H9 (cell line): ENCODE results near the gene SLC24A1. TPM values are rescaled to one million over a fixed set of nuclear protein-coding genes. Genes with fewer than 3 reads are reported as not detected.

Experiments used
- DNase-seq: peaks from one replicate; pipeline ENCODE4 v3.0.0-alpha.2; 2017
- H2AFZ ChIP-seq: one replicate; pipeline ENCODE4 v1.6.1; 2013; ENCODE audit warnings: mild to moderate bottlenecking, low read length, control low read depth, moderate library complexity
- H2AK5ac ChIP-seq: 2 replicates; pipeline ENCODE4 v1.6.1; 2013; ENCODE audit warnings: low read length, control low read depth, mixed read lengths; ENCODE audit not compliant: insufficient read length
- H2BK120ac ChIP-seq: one replicate; pipeline ENCODE4 v1.6.1; 2013; ENCODE audit warnings: low read depth, mild to moderate bottlenecking, low read length, control low read depth, inconsistent platforms; ENCODE audit not compliant: poor library complexity, severe bottlenecking
- H2BK12ac ChIP-seq: 2 replicates; pipeline ENCODE4 v1.6.1; 2013; ENCODE audit warnings: low read length, control low read depth, mixed read lengths, low read depth; ENCODE audit not compliant: insufficient read length
- H2BK15ac ChIP-seq: 2 replicates; pipeline ENCODE4 v1.6.1; 2013; ENCODE audit warnings: low read depth, low read length, control low read depth
- H2BK20ac ChIP-seq: one replicate; pipeline ENCODE4 v1.6.1; 2013; ENCODE audit warnings: low read depth, mild to moderate bottlenecking, low read length, control low read depth, inconsistent platforms; ENCODE audit not compliant: poor library complexity, severe bottlenecking
- H2BK5ac ChIP-seq: 2 replicates; pipeline ENCODE4 v1.6.1; 2013; ENCODE audit warnings: low read length, control low read depth, mixed read lengths; ENCODE audit not compliant: insufficient read length
- H3K14ac ChIP-seq: 2 replicates; pipeline ENCODE4 v1.6.1; 2013; ENCODE audit warnings: low read length, control low read depth; ENCODE audit not compliant: insufficient read depth
- H3K18ac ChIP-seq: 2 replicates; pipeline ENCODE4 v1.6.1; 2013; ENCODE audit warnings: low read depth, mild to moderate bottlenecking, mixed read lengths, low read length, control low read depth; ENCODE audit not compliant: insufficient read length
- H3K23ac ChIP-seq: 2 replicates; pipeline ENCODE4 v1.6.1; 2013; ENCODE audit warnings: low read length, control low read depth, mixed read lengths, low read depth; ENCODE audit not compliant: insufficient read length
- H3K23me2 ChIP-seq: 2 replicates; pipeline ENCODE4 v1.6.1; 2013; ENCODE audit warnings: low read depth, mild to moderate bottlenecking, mixed read lengths, low read length, control low read depth; ENCODE audit not compliant: insufficient read length, poor library complexity, severe bottlenecking
- H3K27ac ChIP-seq: 2 replicates; pipeline ENCODE4 v1.5.1; 2013; ENCODE audit warnings: low read length, control low read depth, mixed read lengths, low read depth; ENCODE audit not compliant: insufficient read length
- H3K27me3 ChIP-seq: 2 replicates; pipeline ENCODE4 v1.6.1; 2013; ENCODE audit warnings: low read length, control low read depth, inconsistent platforms; ENCODE audit not compliant: insufficient read depth
- H3K4ac ChIP-seq: 2 replicates; pipeline ENCODE4 v1.6.1; 2013; ENCODE audit warnings: low read depth, mild to moderate bottlenecking, control low read depth, inconsistent platforms, low read length, moderate library complexity
- H3K4me1 ChIP-seq: 2 replicates; pipeline ENCODE4 v1.6.1; 2013; ENCODE audit warnings: low read length, control low read depth, inconsistent platforms; ENCODE audit not compliant: insufficient read depth
- H3K4me2 ChIP-seq: 2 replicates; pipeline ENCODE4 v1.6.1; 2013; ENCODE audit warnings: low read length, control low read depth, mixed read lengths; ENCODE audit not compliant: insufficient read length, insufficient read depth
- H3K56ac ChIP-seq: 2 replicates; pipeline ENCODE4 v1.6.1; 2013; ENCODE audit warnings: low read depth, mild to moderate bottlenecking, mixed read lengths, low read length, control low read depth; ENCODE audit not compliant: insufficient read length
- H3K79me1 ChIP-seq: 2 replicates; pipeline ENCODE4 v1.6.1; 2013; ENCODE audit warnings: low read depth, mild to moderate bottlenecking, moderate library complexity, low read length, control low read depth, inconsistent platforms; ENCODE audit not compliant: insufficient read depth, poor library complexity, severe bottlenecking
- H3K79me2 ChIP-seq: 2 replicates; pipeline ENCODE4 v1.6.1; 2013; ENCODE audit warnings: low read length, control low read depth, inconsistent platforms; ENCODE audit not compliant: insufficient read depth
- H3K9ac ChIP-seq: 2 replicates; pipeline ENCODE4 v1.6.1; 2013; ENCODE audit warnings: low read length, control low read depth, mixed read lengths; ENCODE audit not compliant: insufficient read length; ENCODE audit errors: extremely low read depth
- H3K9me3 ChIP-seq: one replicate; pipeline ENCODE4 v1.6.1; 2013; ENCODE audit warnings: low read depth, low read length, inconsistent platforms; ENCODE audit not compliant: control insufficient read depth
- H3T11ph ChIP-seq: one replicate; pipeline ENCODE4 v1.6.1; 2013; ENCODE audit warnings: mild to moderate bottlenecking, low read length, control low read depth, inconsistent platforms
- H4K20me1 ChIP-seq: one replicate; pipeline ENCODE4 v1.6.1; 2013; ENCODE audit not compliant: control insufficient read depth, insufficient read length, insufficient read depth
- H4K5ac ChIP-seq: 2 replicates; pipeline ENCODE4 v1.6.1; 2013; ENCODE audit warnings: low read depth, mild to moderate bottlenecking, mixed read lengths, low read length, control low read depth; ENCODE audit not compliant: insufficient read length
- H4K8ac ChIP-seq: replicated peaks from 2 replicates; pipeline ENCODE4 v1.6.1; 2013; ENCODE audit warnings: low read length, control low read depth, mixed read lengths, low read depth; ENCODE audit not compliant: insufficient read length
- H4K91ac ChIP-seq: 2 replicates; pipeline ENCODE4 v1.6.1; 2013; ENCODE audit warnings: low read depth, mild to moderate bottlenecking, moderate library complexity, mixed read lengths, low read length, control low read depth; ENCODE audit not compliant: insufficient read length
- H3K27ac Mint-ChIP-seq, 3 experiments: 2 replicates in 2 of 3; 3 replicates in 1 of 3; pipeline ENCODE4 v1.8.0; 2020 to 2021; ENCODE audit warnings: mixed read lengths in 3 of 3, mild to moderate bottlenecking in 1 of 3, moderate library complexity in 1 of 3
- H3K27me3 Mint-ChIP-seq: 2 replicates; pipeline ENCODE4 v1.8.0; 2021; ENCODE audit warnings: low read depth, mild to moderate bottlenecking, moderate library complexity, mixed read lengths
- H3K36me3 Mint-ChIP-seq, 3 experiments: 2 replicates in 2 of 3; 3 replicates in 1 of 3; pipeline ENCODE4 v1.8.0; 2020 to 2021; ENCODE audit warnings: low read depth in 3 of 3, mixed read lengths in 3 of 3; ENCODE audit not compliant: insufficient read depth in 1 of 3
- H3K4me1 Mint-ChIP-seq, 2 experiments: 2 replicates each; pipeline ENCODE4 v1.8.0; 2020; ENCODE audit warnings: mixed read lengths in 2 of 2
- H3K4me3 Mint-ChIP-seq, 2 experiments: 2 replicates in 1 of 2; 3 replicates in 1 of 2; pipeline ENCODE4 v1.8.0; 2020 to 2021; ENCODE audit warnings: mild to moderate bottlenecking in 2 of 2, mixed read lengths in 2 of 2, moderate library complexity in 1 of 2
- H3K9me3 Mint-ChIP-seq, 2 experiments: 2 replicates in 1 of 2; 3 replicates in 1 of 2; pipeline ENCODE4 v1.8.0; 2020; ENCODE audit warnings: mild to moderate bottlenecking in 2 of 2, mixed read lengths in 2 of 2, moderate library complexity in 1 of 2
- CTCF ChIP-seq: fragments of 200-600 bp; sonication (generic); conservative IDR thresholded peaks from 3 replicates; pipeline ENCODE4 v1.8.0; 2021; ENCODE audit warnings: antibody characterized with exemption, mild to moderate bottlenecking
- WGBS: extraction: QIAGEN DNeasy Blood & Tissue Kit; methylation state at CpG from one replicate; pipeline ENCODE4 v1.1.7; 2013; ENCODE audit warnings: missing lambda C conversion rate, low lambda C conversion rate, mixed read lengths; ENCODE audit not compliant: insufficient read length; ENCODE audit errors: extremely low coverage; 5-methylcytosine and 5-hydroxymethylcytosine counted together
- total RNA-seq: library from RNA; stranded (reverse); gene quantifications from 2 replicates; pipeline ENCODE4 v1.2.1, GENCODE V29; 2021

The SLC24A1 gene
- total RNA-seq, 1 experiment from 2014 or later: 8.6 TPM

- Histone ChIP-seq H3K56ac (no peak overlapping the region), H3K79me2 (no peaks in the 10 kb centered on the region), H3K4me1 (peaks cover 6% of the 10 kb centered on the region; the same call in 1 of the 2 replicates), H2BK15ac (no peak overlapping the region), H2BK5ac (no peak overlapping the region), H4K8ac (no peak overlapping the region), H3K23ac (no peak overlapping the region), H3K4ac (no peak overlapping the region), H3K27me3 (no peaks in the 10 kb centered on the region), H3K18ac (no peak overlapping the region), H2BK20ac (no peak overlapping the region), H4K5ac (no peak overlapping the region), H3K23me2 (no peaks in the 10 kb centered on the region), H2BK12ac (no peak overlapping the region), H4K20me1 (no peaks in the 10 kb centered on the region), H2BK120ac (no peak overlapping the region), H3K9ac (no peak overlapping the region), H3K27ac (no peak overlapping the region), H2AFZ (no peak overlapping the region), H3K4me2 (no peak overlapping the region), H3K14ac (no peak overlapping the region), H3K9me3 (no peaks in the 10 kb centered on the region), H4K91ac (no peak overlapping the region), H3K79me1 (no peaks in the 10 kb centered on the region), H3T11ph (no peak overlapping the region), H2AK5ac (no peak overlapping the region)
- TF ChIP-seq CTCF: no peak
- Mint-ChIP-seq H3K27ac (peak overlapping the region in 2 of 3 experiments; percentile 34 to 68; a peak in 3 of 7 replicates), H3K9me3 (no peaks in the 10 kb centered on the region), H3K4me1 (peaks cover 10 to 13% of the 10 kb centered on the region in 2 experiments), H3K4me3 (peak overlapping the region in 1 of 2 experiments; percentile 4; a peak in 2 of 5 replicates), H3K27me3 (no peaks in the 10 kb centered on the region; the same call in none of the 2 replicates), H3K36me3 (peaks cover 0 to 1% (median 0%) of the 10 kb centered on the region in 3 experiments; a peak in 1 of 7 replicates)
- DNase-seq: no peak
- WGBS: no CpG with 5 or more reads among the region's 5 CpGs
These were observed 3.1 kb upstream of the SLC24A1 start for GRCh38 chr15:65618560-65619109.
